CD8-positive, alpha-beta memory T cell (primary cell): ENCODE measurements around the gene WDR20. TPM values are rescaled to one million over a fixed set of nuclear protein-coding genes. Genes with fewer than 3 reads are reported as not detected.
A peak's percentile ranks its signal among the peaks of the same experiment; 100 is the strongest.

Source experiments
- CTCF ChIA-PET: fragments of 350-600 bp; sonication (Branson Sonifier 250); formaldehyde crosslinking; loops from one replicate; lab custom pipeline; 2021; ENCODE audit warnings: antibody characterized with exemption; lab: Charles Lee
- POLR2A ChIA-PET: fragments of 350-600 bp; sonication (Branson Sonifier 250); formaldehyde crosslinking; loops from one replicate; lab custom pipeline; 2021; ENCODE audit warnings: antibody characterized with exemption; lab: Charles Lee
- DNase-seq, 5 donors: peaks; one replicate each; pipeline versions ENCODE4 v3.0.0 to v3.0.0-alpha.2; 2020 to 2022; ENCODE audit warnings: mixed read lengths in 1 of 5
- H3K27ac ChIP-seq: one replicate; pipeline ENCODE4 v1.7.0; 2013; ENCODE audit warnings: low read depth, mild to moderate bottlenecking, low read length, moderate library complexity
- H3K27me3 ChIP-seq: 2 replicates; pipeline ENCODE4 v1.7.0; 2013; ENCODE audit warnings: low read length, mild to moderate bottlenecking; ENCODE audit not compliant: insufficient read depth, poor library complexity, severe bottlenecking
- H3K36me3 ChIP-seq: 2 replicates; pipeline ENCODE4 v1.7.0; 2013; ENCODE audit warnings: mild to moderate bottlenecking, low read length, moderate library complexity; ENCODE audit not compliant: insufficient read depth
- H3K4me1 ChIP-seq: 2 replicates; pipeline ENCODE4 v1.7.0; 2013; ENCODE audit warnings: mild to moderate bottlenecking, low read length, moderate library complexity; ENCODE audit not compliant: insufficient read depth
- H3K4me3 ChIP-seq: 2 replicates; pipeline ENCODE4 v1.7.0; 2013; ENCODE audit warnings: mild to moderate bottlenecking, low read length
- H3K9me3 ChIP-seq: 2 replicates; pipeline ENCODE4 v1.7.0; 2013; ENCODE audit warnings: mild to moderate bottlenecking, low read length
- H3K27ac Mint-ChIP-seq, 8 donors: one replicate each; pipeline ENCODE4 v1.8.0; 2020 to 2021; ENCODE audit warnings: mixed read lengths in 8 of 8, mild to moderate bottlenecking in 6 of 8, inconsistent platforms in 3 of 8, moderate library complexity in 3 of 8
- H3K27me3 Mint-ChIP-seq, 2 donors: one replicate each; pipeline ENCODE4 v1.8.0; 2020 to 2021; ENCODE audit warnings: mixed read lengths in 2 of 2, mild to moderate bottlenecking in 1 of 2, moderate library complexity in 1 of 2
- H3K36me3 Mint-ChIP-seq, 3 donors: one replicate each; pipeline ENCODE4 v1.8.0; 2020 to 2021; ENCODE audit warnings: mixed read lengths in 3 of 3, inconsistent platforms in 1 of 3, mild to moderate bottlenecking in 1 of 3
- H3K4me1 Mint-ChIP-seq, 3 donors: one replicate each; pipeline ENCODE4 v1.8.0; 2020 to 2021; ENCODE audit warnings: mixed read lengths in 3 of 3, inconsistent platforms in 1 of 3, mild to moderate bottlenecking in 1 of 3
- H3K4me3 Mint-ChIP-seq, 7 donors: one replicate each; pipeline ENCODE4 v1.8.0; 2020 to 2021; ENCODE audit warnings: mixed read lengths in 7 of 7, mild to moderate bottlenecking in 6 of 7, moderate library complexity in 4 of 7, inconsistent platforms in 2 of 7
- H3K9me3 Mint-ChIP-seq, 5 donors: one replicate each; pipeline ENCODE4 v1.8.0; 2020 to 2022; ENCODE audit warnings: mixed read lengths in 5 of 5, mild to moderate bottlenecking in 3 of 5, moderate library complexity in 2 of 5, inconsistent platforms in 1 of 5
- polyA plus RNA-seq: library from polyadenylated mRNA; unstranded; fragments of 300-500 nt; fragmentation: Illumina TruSeq; gene quantifications from one replicate; pipeline ENCODE4 v1.2.3, GENCODE V29; 2021
- total RNA-seq, 2 experiments: library from RNA; stranded (reverse); gene quantifications; one replicate each; pipeline ENCODE4 v1.2.3, GENCODE V29; 2021

WDR20 gene
- total and polyA plus RNA-seq, 3 experiments from 2014 or later = 16.8 to 35.2 (median 32.8) TPM

- H3K4me3 ChIP-seq = no peak overlapping the region
- Mint-ChIP-seq H3K27me3 (no peaks in the 10 kb centered on the region), H3K36me3 (peaks cover 0 to 33% (median 3%) of the 10 kb centered on the region in 3 donors), H3K4me3 (no peak overlapping the region), H3K4me1 (peaks cover 0 to 6% (median 0%) of the 10 kb centered on the region in 3 donors), H3K9me3 (no peaks in the 10 kb centered on the region), H3K27ac (no peak overlapping the region)
- no peaks in the 10 kb centered on the region for H3K36me3 ChIP-seq
- H3K27ac ChIP-seq = no peak overlapping the region
- no peaks in the 10 kb centered on the region for H3K27me3 ChIP-seq
- no peaks in the 10 kb centered on the region for H3K4me1 ChIP-seq
- POLR2A ChIA-PET = no interaction called here
- DNase-seq = no peak
- CTCF ChIA-PET = interaction anchor here (1.2 kb wide), 1 partner anchor 93 kb away, joined by 4 read pairs; no protein-coding TSS in a partner anchor
- no peaks in the 10 kb centered on the region for H3K9me3 ChIP-seq
Observed at GRCh38 chr14:102223682-102224081, 84.0 kb downstream of the WDR20 start.

- no peaks in the 10 kb centered on the region for H3K4me1 ChIP-seq
- no peaks in the 10 kb centered on the region for H3K9me3 ChIP-seq
- Mint-ChIP-seq H3K27me3 (no peaks in the 10 kb centered on the region), H3K9me3 (no peaks in the 10 kb centered on the region), H3K4me1 (no peaks in the 10 kb centered on the region), H3K4me3 (no peak overlapping the region), H3K36me3 (peaks cover 0 to 25% (median 3%) of the 10 kb centered on the region in 3 donors), H3K27ac (peak overlapping the region in 2 of 8 donors; percentile 61 to 63)
- no peak for DNase-seq
- no peak overlapping the region for H3K27ac ChIP-seq
- POLR2A ChIA-PET = no interaction called here
- no peaks in the 10 kb centered on the region for H3K27me3 ChIP-seq
- no peak overlapping the region for H3K4me3 ChIP-seq
- CTCF ChIA-PET = no interaction called here
- no peaks in the 10 kb centered on the region for H3K36me3 ChIP-seq
Observed at GRCh38 chr14:102225386-102225785, 85.7 kb downstream of the WDR20 start.

- Histone ChIP-seq H3K36me3 (no peaks in the 10 kb centered on the region), H3K27ac (no peak overlapping the region), H3K4me3 (no peak overlapping the region), H3K27me3 (no peaks in the 10 kb centered on the region), H3K9me3 (no peaks in the 10 kb centered on the region), H3K4me1 (no peaks in the 10 kb centered on the region)
- Mint-ChIP-seq H3K4me1 (no peaks in the 10 kb centered on the region), H3K9me3 (no peaks in the 10 kb centered on the region), H3K27me3 (no peaks in the 10 kb centered on the region), H3K36me3 (peaks cover 0 to 24% (median 3%) of the 10 kb centered on the region in 3 donors), H3K4me3 (no peak overlapping the region), H3K27ac (peak overlapping the region in 2 of 8 donors; percentile 17 to 68)
- no peak for DNase-seq
- CTCF ChIA-PET = no interaction called here
- POLR2A ChIA-PET = no interaction called here
Observed at GRCh38 chr14:102225936-102226335, 86.2 kb downstream of the WDR20 start.

GRCh38 chr14:102226356-102227125 is 86.8 kb downstream of the WDR20 start:
- Mint-ChIP-seq H3K4me3 (no peak overlapping the region), H3K36me3 (peaks cover 0 to 22% (median 3%) of the 10 kb centered on the region in 3 donors), H3K4me1 (no peaks in the 10 kb centered on the region), H3K27me3 (no peaks in the 10 kb centered on the region), H3K27ac (peak overlapping the region in 1 of 8 donors; percentile 68), H3K9me3 (no peaks in the 10 kb centered on the region)
- H3K27me3 ChIP-seq = no peaks in the 10 kb centered on the region
- no peaks in the 10 kb centered on the region for H3K9me3 ChIP-seq
- H3K36me3 ChIP-seq = no peaks in the 10 kb centered on the region
- H3K4me1 ChIP-seq = no peaks in the 10 kb centered on the region
- DNase-seq = no peak
- ChIA-PET CTCF (no interaction called here), POLR2A (no interaction called here)
- no peak overlapping the region for H3K4me3 ChIP-seq
- H3K27ac ChIP-seq = no peak overlapping the region

DNA sequence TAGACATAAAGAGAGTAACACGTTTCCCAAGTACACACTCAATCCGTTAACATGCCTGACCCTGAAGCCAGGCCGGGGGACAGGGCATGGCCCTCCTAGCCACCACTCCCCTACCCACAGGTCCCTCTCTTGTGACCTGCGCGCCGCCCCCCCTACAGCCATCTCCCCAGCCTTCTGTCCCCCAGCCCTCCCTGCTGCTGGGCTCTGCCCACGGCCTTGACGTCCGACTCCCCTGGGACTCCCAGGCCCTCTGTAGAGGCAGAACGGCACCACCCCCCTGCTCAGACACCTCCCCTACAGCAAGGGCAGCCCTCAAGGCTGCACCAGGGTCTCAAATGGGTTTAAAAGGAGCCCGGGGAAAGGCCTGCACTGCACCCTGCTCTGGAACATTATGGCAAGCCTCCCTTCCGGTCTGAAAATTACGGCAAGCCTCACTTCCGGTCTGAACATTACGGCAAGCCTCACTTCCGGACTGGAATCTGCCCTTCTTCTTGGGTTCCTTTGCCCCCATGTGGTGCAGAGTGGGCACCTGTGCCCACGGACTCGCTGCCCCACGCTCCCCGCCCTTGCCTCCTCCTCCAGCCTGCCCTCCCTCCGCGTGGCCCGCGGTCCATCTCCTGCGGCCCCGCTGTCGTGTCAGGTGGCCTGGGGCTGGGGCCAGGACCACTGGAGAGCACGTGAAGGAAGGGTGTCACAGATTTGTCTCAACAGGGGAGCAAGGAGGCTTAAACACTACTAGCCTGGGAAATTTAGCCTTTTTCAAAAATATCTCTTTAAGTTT is 87.7 kb downstream of the WDR20 start:
- no peaks in the 10 kb centered on the region for H3K9me3 ChIP-seq
- H3K4me3 ChIP-seq = no peak overlapping the region
- no peaks in the 10 kb centered on the region for H3K36me3 ChIP-seq
- H3K4me3 Mint-ChIP-seq = no peak overlapping the region
- POLR2A ChIA-PET = no interaction called here
- no peaks in the 10 kb centered on the region for H3K4me1 Mint-ChIP-seq
- H3K27me3 ChIP-seq = no peaks in the 10 kb centered on the region
- H3K4me1 ChIP-seq = no peaks in the 10 kb centered on the region
- H3K27me3 Mint-ChIP-seq = no peaks in the 10 kb centered on the region
- H3K36me3 Mint-ChIP-seq = peaks cover 0 to 15% (median 3%) of the 10 kb centered on the region in 3 donors
- H3K27ac Mint-ChIP-seq = peak overlapping the region in 1 of 8 donors; percentile 53
- H3K9me3 Mint-ChIP-seq = no peaks in the 10 kb centered on the region
- no peak for DNase-seq
- H3K27ac ChIP-seq = no peak overlapping the region
- CTCF ChIA-PET = interaction anchor here (1.4 kb wide), 1 partner anchor 87 kb away, joined by 3 read pairs; no protein-coding TSS in a partner anchor

- H3K36me3 Mint-ChIP-seq = peaks cover 0 to 6% (median 0%) of the 10 kb centered on the region in 3 donors
- DNase-seq = no peak
- Histone ChIP-seq H3K4me1 (no peaks in the 10 kb centered on the region), H3K4me3 (no peak overlapping the region), H3K27ac (no peak overlapping the region), H3K27me3 (no peaks in the 10 kb centered on the region), H3K9me3 (no peaks in the 10 kb centered on the region), H3K36me3 (no peaks in the 10 kb centered on the region)
- no peaks in the 10 kb centered on the region for H3K4me1 Mint-ChIP-seq
- no peaks in the 10 kb centered on the region for H3K9me3 Mint-ChIP-seq
- H3K27ac Mint-ChIP-seq = no peak overlapping the region
- ChIA-PET CTCF (interaction anchor here (1.4 kb wide), 1 partner anchor 85 kb away, joined by 3 read pairs; no protein-coding TSS in a partner anchor), POLR2A (no interaction called here)
- H3K27me3 Mint-ChIP-seq = peaks cover 0 to 2% of the 10 kb centered on the region in 2 donors
- H3K4me3 Mint-ChIP-seq = no peak overlapping the region
Observed at GRCh38 chr14:102229071-102229738, 89.5 kb downstream of the WDR20 start.

DNA sequence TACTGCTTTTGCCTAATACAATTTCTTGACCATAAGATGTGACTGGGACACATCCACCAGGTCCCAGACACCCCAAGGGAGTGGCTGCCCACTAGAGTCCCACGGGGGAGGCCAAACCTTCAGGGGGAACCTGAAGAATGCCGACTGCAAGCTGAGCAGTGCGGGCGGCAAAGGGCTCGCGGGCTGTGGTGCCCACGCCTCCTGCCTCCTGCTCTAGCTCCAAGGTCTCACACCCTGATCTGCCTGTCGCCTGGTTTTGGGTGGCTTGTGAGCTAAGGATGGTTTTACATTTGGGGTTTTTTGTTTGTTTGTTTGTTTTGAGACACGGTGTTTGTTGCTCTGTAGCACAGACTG is 90.0 kb downstream of the WDR20 start:
- CTCF ChIA-PET = no interaction called here
- H3K27me3 Mint-ChIP-seq = peaks cover 0 to 2% of the 10 kb centered on the region in 2 donors
- peaks cover 0 to 2% (median 0%) of the 10 kb centered on the region in 3 donors for H3K36me3 Mint-ChIP-seq
- no peaks in the 10 kb centered on the region for H3K9me3 Mint-ChIP-seq
- H3K4me3 Mint-ChIP-seq = no peak overlapping the region
- H3K36me3 ChIP-seq = no peaks in the 10 kb centered on the region
- H3K27ac ChIP-seq = no peak overlapping the region
- no peaks in the 10 kb centered on the region for H3K27me3 ChIP-seq
- POLR2A ChIA-PET = no interaction called here
- no peaks in the 10 kb centered on the region for H3K4me1 Mint-ChIP-seq
- H3K27ac Mint-ChIP-seq = no peak overlapping the region
- DNase-seq = no peak
- H3K9me3 ChIP-seq = no peaks in the 10 kb centered on the region
- H3K4me3 ChIP-seq = no peak overlapping the region
- H3K4me1 ChIP-seq = no peaks in the 10 kb centered on the region
